BJ (cell line): ENCODE measurements around the gene LIMD2. TPM values are rescaled to one million over a fixed set of nuclear protein-coding genes. Genes with fewer than 3 reads are reported as not detected.

Source experiments
- CTCF ChIA-PET: fragments of 350-600 bp; formaldehyde crosslinking; extraction: SDS; loops from one replicate; lab custom pipeline; 2021; ENCODE audit warnings: antibody characterized with exemption, inconsistent platforms; lab: Yijun Ruan, JAX
- POLR2A ChIA-PET: fragments of 300-600 bp; sonication (Branson Sonifier 250); formaldehyde crosslinking; extraction: SDS; loops from one replicate; lab custom pipeline; 2021; ENCODE audit warnings: antibody characterized with exemption; lab: Charles Lee
- DNase-seq: peaks from one replicate; pipeline ENCODE4 v3.0.0-alpha.2; 2011; ENCODE audit warnings: low read depth
- H3K27me3 ChIP-seq: 2 replicates; pipeline ENCODE4 v1.6.0; 2011; ENCODE audit warnings: low read length; ENCODE audit not compliant: control insufficient read depth, insufficient read depth
- H3K36me3 ChIP-seq: 2 replicates; pipeline ENCODE4 v1.5.1; 2011; ENCODE audit warnings: low read length; ENCODE audit not compliant: control insufficient read depth, insufficient read depth
- H3K4me3 ChIP-seq: 2 replicates; pipeline ENCODE4 v1.5.1; 2011; ENCODE audit warnings: low read depth, mild to moderate bottlenecking, control low read depth, low read length
- polyA plus RNA-seq: library from polyadenylated mRNA; depleted of rRNA; stranded (reverse); fragments of >200 nt; gene quantifications from 2 replicates; pipeline ENCODE4 v1.2.3, GENCODE V29; 2011
- TF ChIP-seq, protein P1 (sequence below): IDR thresholded peaks from 2 replicates; pipeline ENCODE4 v1.5.1; 2011; ENCODE audit warnings: low read depth, mild to moderate bottlenecking, control low read depth, inconsistent platforms, low read length, moderate library complexity; ENCODE audit not compliant: insufficient read depth

Gene LIMD2
- polyA plus RNA-seq, 1 experiment = 13.8 TPM

DNA sequence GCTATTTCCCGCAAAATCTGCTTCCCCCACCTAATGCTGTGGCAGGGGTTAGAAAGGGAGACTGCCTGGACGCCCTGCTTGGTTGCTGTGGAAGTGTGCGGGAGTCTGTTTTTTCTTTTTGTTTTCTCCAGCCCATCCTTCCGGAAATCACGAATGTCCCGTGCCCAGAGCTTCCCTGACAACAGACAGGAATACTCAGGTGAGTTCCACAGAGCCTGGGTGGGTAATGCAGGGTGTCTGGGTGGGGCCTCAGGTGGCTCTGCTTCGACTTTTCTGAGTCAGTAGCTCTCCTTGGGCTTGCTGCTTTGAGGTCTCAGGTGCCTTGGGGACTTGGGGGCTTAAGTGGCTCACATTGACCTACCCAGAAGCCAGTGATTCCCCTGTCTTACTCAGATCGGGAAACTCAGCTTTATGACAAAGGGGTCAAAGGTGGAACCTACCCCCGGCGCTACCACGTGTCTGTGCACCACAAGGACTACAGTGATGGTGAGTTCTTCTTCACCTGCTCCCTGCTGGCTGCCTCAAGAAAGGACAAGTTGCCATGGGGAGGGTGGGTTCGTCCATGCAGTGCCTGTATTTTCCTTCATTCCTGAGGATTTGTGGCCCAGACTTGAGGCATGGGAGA, 11.4 kb downstream of the LIMD2 start:
- peaks cover 20% of the 10 kb centered on the region for H3K36me3 ChIP-seq
- no peak overlapping the region for H3K4me3 ChIP-seq
- TF ChIP-seq, protein P1, sequence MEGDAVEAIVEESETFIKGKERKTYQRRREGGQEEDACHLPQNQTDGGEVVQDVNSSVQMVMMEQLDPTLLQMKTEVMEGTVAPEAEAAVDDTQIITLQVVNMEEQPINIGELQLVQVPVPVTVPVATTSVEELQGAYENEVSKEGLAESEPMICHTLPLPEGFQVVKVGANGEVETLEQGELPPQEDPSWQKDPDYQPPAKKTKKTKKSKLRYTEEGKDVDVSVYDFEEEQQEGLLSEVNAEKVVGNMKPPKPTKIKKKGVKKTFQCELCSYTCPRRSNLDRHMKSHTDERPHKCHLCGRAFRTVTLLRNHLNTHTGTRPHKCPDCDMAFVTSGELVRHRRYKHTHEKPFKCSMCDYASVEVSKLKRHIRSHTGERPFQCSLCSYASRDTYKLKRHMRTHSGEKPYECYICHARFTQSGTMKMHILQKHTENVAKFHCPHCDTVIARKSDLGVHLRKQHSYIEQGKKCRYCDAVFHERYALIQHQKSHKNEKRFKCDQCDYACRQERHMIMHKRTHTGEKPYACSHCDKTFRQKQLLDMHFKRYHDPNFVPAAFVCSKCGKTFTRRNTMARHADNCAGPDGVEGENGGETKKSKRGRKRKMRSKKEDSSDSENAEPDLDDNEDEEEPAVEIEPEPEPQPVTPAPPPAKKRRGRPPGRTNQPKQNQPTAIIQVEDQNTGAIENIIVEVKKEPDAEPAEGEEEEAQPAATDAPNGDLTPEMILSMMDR = no peak
- no peak for DNase-seq
- ChIA-PET CTCF (no interaction called here), POLR2A (no interaction called here)
- H3K27me3 ChIP-seq = no peaks in the 10 kb centered on the region

DNA sequence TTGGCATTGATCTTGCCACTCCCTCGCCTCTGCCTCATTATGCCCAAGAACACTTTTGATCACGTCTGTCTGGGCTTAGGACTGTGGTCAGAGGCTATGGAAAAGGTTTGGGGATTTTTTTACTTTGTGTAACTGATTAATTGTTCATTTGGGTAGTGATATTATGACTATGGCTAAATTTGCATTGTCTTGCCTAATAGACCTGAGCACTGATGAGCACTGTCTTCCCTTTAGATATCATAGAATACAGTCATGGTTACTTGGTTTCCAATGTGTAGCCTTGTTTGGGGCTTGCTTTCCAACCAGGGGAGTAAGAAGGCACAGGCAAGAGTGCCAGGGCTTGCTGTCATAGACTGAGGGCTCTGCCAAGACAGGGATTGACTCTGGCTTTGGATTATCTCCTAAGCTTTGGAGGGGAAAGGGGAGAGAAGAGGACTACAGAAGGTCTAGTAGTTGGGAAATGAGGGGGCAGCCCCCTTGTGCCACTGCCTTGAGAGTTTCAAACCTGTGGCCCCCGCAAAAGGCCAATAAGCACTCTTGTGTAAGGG, 13.7 kb downstream of the LIMD2 start:
- no peak overlapping the region for H3K4me3 ChIP-seq
- no peak for DNase-seq
- no peaks in the 10 kb centered on the region for H3K27me3 ChIP-seq
- TF ChIP-seq, protein P1 = no peak
- ChIA-PET POLR2A (no interaction called here), CTCF (interaction anchor here (1.7 to 1.8 kb wide), 2 partner anchors 10 to 11 kb away, joined by 4 to 6 read pairs; no protein-coding TSS in a partner anchor)
- peaks cover 17% of the 10 kb centered on the region for H3K36me3 ChIP-seq

DNA sequence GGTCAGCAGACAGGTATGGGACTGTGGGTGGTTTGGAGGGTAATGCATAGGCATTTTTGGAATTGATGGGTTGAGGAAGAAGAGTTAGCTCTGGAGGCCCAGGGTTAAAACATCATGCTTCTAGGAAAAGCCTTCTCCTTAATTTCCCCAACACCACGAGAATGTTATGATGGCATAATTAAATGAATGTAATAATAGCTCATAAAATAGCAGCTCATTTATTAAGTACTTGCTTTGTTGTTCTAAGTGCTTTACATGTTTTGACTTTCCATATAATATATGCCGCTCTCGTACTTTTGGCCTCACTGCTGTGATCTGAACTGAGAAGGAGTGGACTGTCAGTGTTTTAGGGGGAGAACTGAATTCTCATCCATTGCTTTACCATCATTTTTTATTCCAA, 14.3 kb downstream of the LIMD2 start:
- POLR2A ChIA-PET = no interaction called here
- Histone ChIP-seq H3K27me3 (no peaks in the 10 kb centered on the region), H3K4me3 (no peak overlapping the region), H3K36me3 (peaks cover 17% of the 10 kb centered on the region)
- CTCF ChIA-PET = no interaction called here
- TF ChIP-seq, protein P1 = no peak
- no peak for DNase-seq

DNA sequence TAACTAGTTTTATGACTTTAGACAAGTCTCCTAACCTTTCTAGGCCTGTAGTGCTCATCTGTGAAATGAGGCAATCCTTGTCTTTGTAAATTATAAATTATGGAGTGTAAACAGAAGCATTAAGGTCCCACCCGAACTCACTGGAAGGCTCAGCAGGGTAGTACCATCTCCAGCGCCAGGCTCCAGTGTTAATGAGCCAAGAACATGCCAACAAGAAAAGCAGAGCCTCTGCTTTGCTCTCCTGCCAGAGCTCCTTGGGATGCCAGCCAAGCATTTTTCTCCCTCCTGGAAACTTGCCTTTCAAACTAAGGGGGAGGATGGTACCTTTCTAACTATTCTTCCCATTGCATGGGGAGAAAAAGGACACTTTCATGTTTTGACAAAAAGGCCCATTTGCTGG, 14.9 kb downstream of the LIMD2 start:
- TF ChIP-seq, protein P1 = no peak
- no peak for DNase-seq
- Histone ChIP-seq H3K27me3 (no peaks in the 10 kb centered on the region), H3K4me3 (no peak overlapping the region), H3K36me3 (peaks cover 12% of the 10 kb centered on the region)
- ChIA-PET CTCF (no interaction called here), POLR2A (no interaction called here)

DNA sequence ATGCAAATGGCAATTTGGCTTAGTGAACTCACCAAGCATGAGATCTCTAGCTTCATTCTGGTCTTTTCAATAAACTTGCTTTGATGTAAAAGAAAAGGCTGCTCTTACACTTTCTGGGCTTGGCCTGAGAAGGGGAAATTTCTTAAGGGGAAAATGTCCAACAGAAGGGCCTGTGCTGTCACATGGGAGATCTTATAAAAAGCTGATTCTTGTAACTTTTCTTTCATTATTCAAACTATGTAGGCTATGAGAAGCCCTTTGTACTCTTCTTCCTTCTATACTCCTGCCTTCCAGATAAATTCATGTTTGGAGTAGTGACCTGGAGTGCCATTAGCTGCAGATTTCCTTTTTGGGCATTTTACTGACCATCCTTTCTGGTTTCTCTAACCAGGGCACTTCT, 16.9 kb downstream of the LIMD2 start:
- POLR2A ChIA-PET = no interaction called here
- no peak overlapping the region for H3K4me3 ChIP-seq
- no peak for DNase-seq
- H3K36me3 ChIP-seq = peaks cover 8% of the 10 kb centered on the region
- H3K27me3 ChIP-seq = no peaks in the 10 kb centered on the region
- TF ChIP-seq, protein P1 = no peak
- CTCF ChIA-PET = interaction anchor here (0.6 to 1.5 kb wide), 5 partner anchors 8 to 50 kb away, joined by 3 to 4 read pairs (median 3); no protein-coding TSS in a partner anchor
